Calu3 (cell line): Measurements from ENCODE around the gene MYRIP. TPM values are rescaled to one million over a fixed set of nuclear protein-coding genes. Genes with fewer than 3 reads are reported as not detected.

Experiments used
- BruUV-seq: library from RNA; stranded (reverse); fragments of 400-500 nt; replicated peaks from 2 replicates; lab custom pipeline; 2021; lab: Mats Ljungman, UMichigan
- CTCF ChIA-PET: fragments of 300-600 bp; sonication (Branson Sonifier 250); formaldehyde crosslinking; loops from one replicate; lab custom pipeline; 2022; ENCODE audit warnings: antibody characterized with exemption; lab: Charles Lee
- DNase-seq: peaks from one replicate; pipeline ENCODE4 v3.0.0; 2022
- H3K27ac Mint-ChIP-seq: one replicate; pipeline ENCODE4 v1.8.0; 2022; ENCODE audit warnings: mixed read lengths; ENCODE audit not compliant: unreplicated experiment
- H3K27me3 Mint-ChIP-seq: one replicate; pipeline ENCODE4 v1.8.0; 2022; ENCODE audit warnings: mixed read lengths; ENCODE audit not compliant: unreplicated experiment
- H3K36me3 Mint-ChIP-seq: one replicate; pipeline ENCODE4 v1.8.0; 2022; ENCODE audit warnings: mild to moderate bottlenecking, moderate library complexity, mixed read lengths; ENCODE audit not compliant: insufficient read depth, unreplicated experiment
- H3K4me1 Mint-ChIP-seq: one replicate; pipeline ENCODE4 v1.8.0; 2022; ENCODE audit warnings: mild to moderate bottlenecking, low read depth, mixed read lengths; ENCODE audit not compliant: unreplicated experiment
- H3K4me3 Mint-ChIP-seq: one replicate; pipeline ENCODE4 v1.8.0; 2022; ENCODE audit warnings: mild to moderate bottlenecking, low read depth, moderate library complexity, mixed read lengths; ENCODE audit not compliant: unreplicated experiment
- H3K9me3 Mint-ChIP-seq: one replicate; pipeline ENCODE4 v1.8.0; 2022; ENCODE audit warnings: low read depth, mixed read lengths; ENCODE audit not compliant: unreplicated experiment
- CTCF ChIP-seq: fragments of 200-600 bp; IDR thresholded peaks from one replicate; pipeline ENCODE4 v1.8.0; 2022; ENCODE audit warnings: antibody characterized with exemption; ENCODE audit not compliant: unreplicated experiment
- intact Hi-C: fragments of 100-400 bp; cut with micrococcal nuclease; formaldehyde crosslinking; loops from one replicate; pipeline ENCODE4 v1.10.0; 2022; ENCODE audit not compliant: unreplicated experiment
- total RNA-seq: library from RNA; stranded (reverse); gene quantifications from 2 replicates; pipeline ENCODE4 v1.2.3, GENCODE V29; 2022

MYRIP gene
- total RNA-seq, 1 experiment from 2014 or later: 5.6 TPM

DNA sequence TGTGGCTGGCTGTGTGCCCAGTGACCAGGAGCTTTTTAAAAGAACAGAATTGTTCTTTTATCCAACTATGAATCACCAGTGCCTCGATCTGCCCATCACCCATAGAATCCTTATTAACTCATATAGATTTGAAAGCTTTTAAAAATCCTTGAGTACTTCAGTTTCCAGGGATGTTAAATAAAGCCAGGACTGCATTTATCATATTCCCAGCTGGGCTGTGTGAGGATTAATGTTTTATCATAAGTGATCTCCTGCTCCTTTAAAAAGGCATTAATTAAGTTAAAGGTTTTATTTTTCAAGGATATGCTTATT lies 234.0 kb downstream of the MYRIP start:
- no peak for DNase-seq
- CTCF ChIA-PET: no interaction called here
- H3K36me3 Mint-ChIP-seq: no peaks in the 10 kb centered on the region

DNA sequence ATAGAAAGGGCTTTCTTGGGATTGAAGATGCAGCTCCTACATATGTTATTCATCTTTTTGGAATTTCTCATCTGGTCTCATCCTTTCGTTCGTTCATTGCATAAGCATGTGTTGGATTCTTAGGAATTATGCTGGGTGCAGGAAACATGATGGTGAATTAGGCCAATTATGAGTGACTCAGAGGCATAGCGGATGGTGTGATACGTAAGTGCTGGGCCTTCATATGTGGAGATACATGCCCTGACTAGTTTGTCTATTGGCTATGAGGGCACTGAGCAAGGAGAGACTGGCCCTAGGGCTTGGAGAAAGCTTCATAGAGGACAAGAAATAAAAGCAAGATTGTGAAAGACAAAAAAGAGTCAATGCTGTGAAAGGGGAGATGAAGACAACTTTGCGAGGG lies 235.1 kb downstream of the MYRIP start:
- CTCF ChIA-PET: no interaction called here
- no TSS peak for BruUV-seq
- no peak for DNase-seq

More for the DNA sequence above, 234.0 kb downstream of the MYRIP start:
- TF ChIP-seq CTCF: no peak
- H3K27me3 Mint-ChIP-seq: no peaks in the 10 kb centered on the region
- H3K4me1 Mint-ChIP-seq: no peaks in the 10 kb centered on the region
- H3K9me3 Mint-ChIP-seq: no peaks in the 10 kb centered on the region
- no TSS peak for BruUV-seq
- H3K4me3 Mint-ChIP-seq: no peak overlapping the region
- no peak overlapping the region for H3K27ac Mint-ChIP-seq
- intact Hi-C loops: no loop called here

DNA sequence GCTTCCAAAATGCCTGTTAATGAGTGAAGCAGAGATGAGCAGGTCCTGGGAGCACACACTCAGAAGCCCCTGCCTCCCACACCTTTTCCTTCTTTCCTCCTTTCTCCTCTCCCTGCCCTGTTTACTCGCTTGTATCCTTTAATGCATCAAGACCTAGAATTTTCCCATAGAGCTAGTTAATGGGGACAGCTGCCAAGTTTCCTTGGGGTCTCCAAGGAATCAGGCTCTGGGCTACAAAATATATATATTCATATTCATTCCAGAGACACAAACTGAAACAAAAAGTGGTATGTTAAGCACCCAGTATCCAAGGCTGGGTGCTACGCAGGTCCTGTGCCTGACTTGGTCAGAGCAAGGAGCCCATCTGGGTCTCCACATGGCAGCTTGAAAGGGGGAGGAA lies 235.6 kb downstream of the MYRIP start:
- H3K4me3 Mint-ChIP-seq: no peak overlapping the region
- no peak overlapping the region for H3K27ac Mint-ChIP-seq
- no peak for TF ChIP-seq CTCF
- BruUV-seq: no TSS peak
- H3K9me3 Mint-ChIP-seq: no peaks in the 10 kb centered on the region
- no peaks in the 10 kb centered on the region for H3K27me3 Mint-ChIP-seq
- intact Hi-C loops: no loop called here
- CTCF ChIA-PET: no interaction called here
- no peaks in the 10 kb centered on the region for H3K4me1 Mint-ChIP-seq
- H3K36me3 Mint-ChIP-seq: no peaks in the 10 kb centered on the region
- no peak for DNase-seq

More for the DNA sequence above, 235.1 kb downstream of the MYRIP start:
- no peaks in the 10 kb centered on the region for H3K36me3 Mint-ChIP-seq
- no peaks in the 10 kb centered on the region for H3K9me3 Mint-ChIP-seq
- no peaks in the 10 kb centered on the region for H3K4me1 Mint-ChIP-seq
- H3K27me3 Mint-ChIP-seq: no peaks in the 10 kb centered on the region
- intact Hi-C loops: no loop called here
- no peak overlapping the region for H3K4me3 Mint-ChIP-seq
- H3K27ac Mint-ChIP-seq: no peak overlapping the region
- no peak for TF ChIP-seq CTCF

- Mint-ChIP-seq H3K4me3 (no peak overlapping the region), H3K27me3 (no peaks in the 10 kb centered on the region), H3K9me3 (no peaks in the 10 kb centered on the region), H3K27ac (no peak overlapping the region), H3K4me1 (no peaks in the 10 kb centered on the region), H3K36me3 (no peaks in the 10 kb centered on the region)
- CTCF ChIA-PET: no interaction called here
- DNase-seq: no peak
- intact Hi-C loops: no loop called here
- no TSS peak for BruUV-seq
- TF ChIP-seq CTCF: no peak
These were observed 236.7 kb downstream of the MYRIP start for GRCh38 chr3:40046149-40046548.

DNA sequence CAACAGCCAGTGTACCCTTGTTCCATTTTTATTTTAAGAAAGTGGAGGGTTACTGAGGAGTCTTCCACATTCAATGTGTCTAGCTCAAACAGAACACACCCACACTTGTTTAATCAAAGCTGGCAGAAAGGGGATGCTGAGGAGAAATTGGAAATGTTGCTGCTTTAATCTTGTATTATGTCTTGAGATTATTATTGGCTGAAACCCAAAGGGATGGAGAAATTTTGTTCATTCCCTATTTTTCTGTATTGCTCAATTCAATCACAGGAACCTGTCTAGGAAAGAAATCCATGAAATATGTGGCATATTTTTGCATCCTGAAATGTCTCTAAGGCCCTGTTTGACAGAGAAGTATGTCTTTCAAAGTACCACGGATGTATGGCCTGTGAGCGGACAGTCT lies 238.0 kb downstream of the MYRIP start:
- no peak for DNase-seq
- Mint-ChIP-seq H3K4me1 (no peaks in the 10 kb centered on the region), H3K4me3 (no peak overlapping the region), H3K27me3 (no peaks in the 10 kb centered on the region), H3K9me3 (peaks cover 2% of the 10 kb centered on the region), H3K36me3 (no peaks in the 10 kb centered on the region), H3K27ac (no peak overlapping the region)
- no peak for TF ChIP-seq CTCF
- BruUV-seq: no TSS peak
- CTCF ChIA-PET: no interaction called here
- intact Hi-C loops: no loop called here
